ENCODE data around the gene CYP26A1. TPM values are rescaled to one million over a fixed set of nuclear protein-coding genes. Genes with fewer than 3 reads are reported as not detected.

The CYP26A1 gene
- total RNA-seq, 1 donor from 2014 or later: 0.13 TPM

GRCh38 chr10:93085272-93085859 lies 11.7 kb downstream of the CYP26A1 start:
- Mint-ChIP-seq H3K27ac (no peak overlapping the region), H3K36me3 (ENCODE audit: low read depth) (no peaks in the 10 kb centered on the region)
- intact Hi-C loops (cut with micrococcal nuclease): no loop called here

GRCh38 chr10:93086289-93086688 lies 12.6 kb downstream of the CYP26A1 start:
- intact Hi-C loops (cut with micrococcal nuclease): no loop called here
- CTCF ChIA-PET: no interaction called here
- H3K27ac Mint-ChIP-seq: no peak overlapping the region

More at GRCh38 chr10:93085272-93085859, 11.7 kb downstream of the CYP26A1 start:
- peaks cover 29% of the 10 kb centered on the region for H3K27me3 Mint-ChIP-seq
- DNase-seq (no peak), ATAC-seq (ENCODE audit: low read depth) (no peak)
- no peaks in the 10 kb centered on the region for H3K4me1 Mint-ChIP-seq
- no peak for TF ChIP-seq CTCF (IDR thresholded peaks at IDR 0.05)
- ChIA-PET POLR2A (no interaction called here), CTCF (no interaction called here)
- no peaks in the 10 kb centered on the region for H3K9me3 Mint-ChIP-seq
- H3K4me3 Mint-ChIP-seq: no peak overlapping the region

GRCh38 chr10:93087846-93088245 lies 14.2 kb downstream of the CYP26A1 start:
- peaks cover 20% of the 10 kb centered on the region for H3K27me3 Mint-ChIP-seq
- no peak overlapping the region for H3K4me3 Mint-ChIP-seq
- ChIA-PET POLR2A (no interaction called here), CTCF (no interaction called here)
- no peaks in the 10 kb centered on the region for H3K36me3 Mint-ChIP-seq (ENCODE audit: low read depth)
- no peaks in the 10 kb centered on the region for H3K9me3 Mint-ChIP-seq
- intact Hi-C loops (cut with micrococcal nuclease): no loop called here
- H3K27ac Mint-ChIP-seq: no peak overlapping the region
- no peaks in the 10 kb centered on the region for H3K4me1 Mint-ChIP-seq
- ATAC-seq (ENCODE audit: low read depth) (no peak), DNase-seq (no peak)
- TF ChIP-seq CTCF (IDR thresholded peaks at IDR 0.05): no peak

More at GRCh38 chr10:93086289-93086688, 12.6 kb downstream of the CYP26A1 start:
- H3K27me3 Mint-ChIP-seq: peaks cover 26% of the 10 kb centered on the region
- ATAC-seq (ENCODE audit: low read depth) (no peak), DNase-seq (no peak)
- H3K9me3 Mint-ChIP-seq: no peaks in the 10 kb centered on the region
- H3K4me1 Mint-ChIP-seq: no peaks in the 10 kb centered on the region
- TF ChIP-seq CTCF (IDR thresholded peaks at IDR 0.05): no peak
- H3K4me3 Mint-ChIP-seq: no peak overlapping the region
- POLR2A ChIA-PET: no interaction called here
- no peaks in the 10 kb centered on the region for H3K36me3 Mint-ChIP-seq (ENCODE audit: low read depth)

DNA sequence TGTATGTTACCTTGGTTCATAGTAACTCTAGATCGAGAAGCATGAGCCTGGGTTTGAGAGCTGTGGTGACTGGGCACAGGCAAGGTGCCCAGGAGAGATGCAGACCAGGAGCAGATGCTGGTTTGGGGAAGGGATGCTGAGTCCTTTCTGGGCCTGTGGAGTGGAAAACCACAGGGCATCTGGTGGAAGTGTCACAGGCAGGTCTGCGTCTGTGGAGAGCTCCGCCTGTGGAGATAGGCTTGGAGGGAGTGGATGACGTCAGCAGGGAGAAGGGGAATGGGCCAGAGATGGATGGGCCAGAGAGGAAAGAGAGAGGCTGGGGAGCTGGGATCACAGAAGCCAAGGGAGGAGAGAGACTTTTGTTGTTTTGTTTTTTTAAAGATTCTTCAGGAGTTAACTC lies 14.8 kb downstream of the CYP26A1 start:
- no peak overlapping the region for H3K4me3 Mint-ChIP-seq
- no peak overlapping the region for H3K27ac Mint-ChIP-seq
- no peak for DNase-seq
- intact Hi-C loops (cut with micrococcal nuclease): no loop called here
- TF ChIP-seq CTCF (IDR thresholded peaks at IDR 0.05): no peak
- CTCF ChIA-PET: no interaction called here
- POLR2A ChIA-PET: no interaction called here
- H3K36me3 Mint-ChIP-seq (ENCODE audit: low read depth): no peaks in the 10 kb centered on the region
- no peaks in the 10 kb centered on the region for H3K4me1 Mint-ChIP-seq
- no peak for ATAC-seq (ENCODE audit: low read depth)
- no peaks in the 10 kb centered on the region for H3K9me3 Mint-ChIP-seq
- H3K27me3 Mint-ChIP-seq: peaks cover 22% of the 10 kb centered on the region

GRCh38 chr10:93090619-93091018 lies 16.9 kb downstream of the CYP26A1 start:
- intact Hi-C loops (cut with micrococcal nuclease): no loop called here
- CTCF ChIA-PET: no interaction called here
- no peak for DNase-seq
- Mint-ChIP-seq H3K4me3 (no peak overlapping the region), H3K9me3 (no peaks in the 10 kb centered on the region), H3K27ac (no peak overlapping the region), H3K36me3 (ENCODE audit: low read depth) (no peaks in the 10 kb centered on the region), H3K4me1 (no peaks in the 10 kb centered on the region), H3K27me3 (peaks cover 18% of the 10 kb centered on the region)
- ATAC-seq (ENCODE audit: low read depth): no peak
- no peak for TF ChIP-seq CTCF (IDR thresholded peaks at IDR 0.05)
- POLR2A ChIA-PET: no interaction called here

All from activated B cell treated with CpG ODN at 0.5 μM for 24 hours (primary cell).